ENCODE results near the gene SHISAL2B. TPM values are rescaled to one million over a fixed set of nuclear protein-coding genes. Genes with fewer than 3 reads are reported as not detected.

SHISAL2B gene
- polyA plus RNA-seq, 1 experiment: not detected

DNA sequence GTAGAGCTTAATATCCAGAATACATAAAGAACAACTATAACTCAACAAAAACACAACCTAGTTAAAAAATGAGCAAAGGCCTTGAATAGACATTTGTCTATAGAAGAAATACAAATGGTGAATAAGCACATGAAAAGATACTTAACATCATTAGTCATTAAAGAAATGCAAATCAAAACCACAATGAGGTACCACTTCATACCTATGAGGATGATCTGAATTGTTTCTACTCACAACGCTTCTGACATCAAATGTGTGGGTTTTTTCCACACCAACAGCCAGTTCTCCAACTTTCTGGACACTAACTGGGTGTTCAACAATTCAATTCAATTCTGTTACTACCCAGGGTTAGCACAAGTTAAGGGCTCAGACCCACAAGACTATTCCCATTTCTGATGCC, 56.1 kb downstream of the SHISAL2B start:
- Histone ChIP-seq H3K4me3 (ENCODE audit: low read depth, low read length) (no peak overlapping the region), H3K27me3 (ENCODE audit: control insufficient read depth, insufficient read depth, low read length) (no peaks in the 10 kb centered on the region), H3K36me3 (ENCODE audit: control insufficient read depth, insufficient read depth, low read length) (no peaks in the 10 kb centered on the region)
- CTCF ChIA-PET: interaction anchor here (0.6 to 0.9 kb wide), 2 partner anchors 11 to 722 kb away, joined by 3 read pairs; no protein-coding TSS in a partner anchor
- TF ChIP-seq, protein P1, sequence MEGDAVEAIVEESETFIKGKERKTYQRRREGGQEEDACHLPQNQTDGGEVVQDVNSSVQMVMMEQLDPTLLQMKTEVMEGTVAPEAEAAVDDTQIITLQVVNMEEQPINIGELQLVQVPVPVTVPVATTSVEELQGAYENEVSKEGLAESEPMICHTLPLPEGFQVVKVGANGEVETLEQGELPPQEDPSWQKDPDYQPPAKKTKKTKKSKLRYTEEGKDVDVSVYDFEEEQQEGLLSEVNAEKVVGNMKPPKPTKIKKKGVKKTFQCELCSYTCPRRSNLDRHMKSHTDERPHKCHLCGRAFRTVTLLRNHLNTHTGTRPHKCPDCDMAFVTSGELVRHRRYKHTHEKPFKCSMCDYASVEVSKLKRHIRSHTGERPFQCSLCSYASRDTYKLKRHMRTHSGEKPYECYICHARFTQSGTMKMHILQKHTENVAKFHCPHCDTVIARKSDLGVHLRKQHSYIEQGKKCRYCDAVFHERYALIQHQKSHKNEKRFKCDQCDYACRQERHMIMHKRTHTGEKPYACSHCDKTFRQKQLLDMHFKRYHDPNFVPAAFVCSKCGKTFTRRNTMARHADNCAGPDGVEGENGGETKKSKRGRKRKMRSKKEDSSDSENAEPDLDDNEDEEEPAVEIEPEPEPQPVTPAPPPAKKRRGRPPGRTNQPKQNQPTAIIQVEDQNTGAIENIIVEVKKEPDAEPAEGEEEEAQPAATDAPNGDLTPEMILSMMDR (IDR thresholded peaks at IDR 0.05; ENCODE audit: insufficient read depth, low read depth, low read length): no peak
- POLR2A ChIA-PET: no interaction called here
- DNase-seq (ENCODE audit: low read depth): no peak

- Histone ChIP-seq H3K36me3 (ENCODE audit: control insufficient read depth, insufficient read depth, low read length) (no peaks in the 10 kb centered on the region; the same call in 1 of the 2 replicates), H3K4me3 (ENCODE audit: low read depth, low read length) (no peak overlapping the region), H3K27me3 (ENCODE audit: control insufficient read depth, insufficient read depth, low read length) (no peaks in the 10 kb centered on the region)
- CTCF ChIA-PET: interaction anchor here (0.7 to 1.2 kb wide), 2 partner anchors 35 to 468 kb away, joined by 3 read pairs; no protein-coding TSS in a partner anchor
- TF ChIP-seq, protein P1 (IDR thresholded peaks at IDR 0.05; ENCODE audit: insufficient read depth, low read depth, low read length): no peak
- POLR2A ChIA-PET: no interaction called here
- no peak for DNase-seq (ENCODE audit: low read depth)
Observed at GRCh38 chr5:64749385-64749784, 59.1 kb downstream of the SHISAL2B start.

- DNase-seq (ENCODE audit: low read depth): no peak
Observed at GRCh38 chr5:64754066-64754465, 63.8 kb downstream of the SHISAL2B start.

GRCh38 chr5:64758901-64759300, 68.6 kb downstream of the SHISAL2B start:
- TF ChIP-seq, protein P1 (IDR thresholded peaks at IDR 0.05; ENCODE audit: insufficient read depth, low read depth, low read length): no peak
- ChIA-PET POLR2A (interaction anchor here (0.5 kb wide), 1 partner anchor 14 kb away, joined by 3 read pairs; no protein-coding TSS in a partner anchor), CTCF (interaction anchor here (1.0 to 1.2 kb wide), 2 partner anchors 9 to 28 kb away, joined by 3 read pairs; no protein-coding TSS in a partner anchor)
- Histone ChIP-seq H3K36me3 (ENCODE audit: control insufficient read depth, insufficient read depth, low read length) (no peaks in the 10 kb centered on the region), H3K27me3 (ENCODE audit: control insufficient read depth, insufficient read depth, low read length) (no peaks in the 10 kb centered on the region), H3K4me3 (ENCODE audit: low read depth, low read length) (no peak overlapping the region)
- DNase-seq (ENCODE audit: low read depth): no peak

More at GRCh38 chr5:64754066-64754465, 63.8 kb downstream of the SHISAL2B start:
- Histone ChIP-seq H3K36me3 (ENCODE audit: control insufficient read depth, insufficient read depth, low read length) (no peaks in the 10 kb centered on the region; the same call in 1 of the 2 replicates), H3K27me3 (ENCODE audit: control insufficient read depth, insufficient read depth, low read length) (no peaks in the 10 kb centered on the region), H3K4me3 (ENCODE audit: low read depth, low read length) (no peak overlapping the region)
- ChIA-PET POLR2A (no interaction called here), CTCF (no interaction called here)
- TF ChIP-seq, protein P1 (IDR thresholded peaks at IDR 0.05; ENCODE audit: insufficient read depth, low read depth, low read length): no peak

DNA sequence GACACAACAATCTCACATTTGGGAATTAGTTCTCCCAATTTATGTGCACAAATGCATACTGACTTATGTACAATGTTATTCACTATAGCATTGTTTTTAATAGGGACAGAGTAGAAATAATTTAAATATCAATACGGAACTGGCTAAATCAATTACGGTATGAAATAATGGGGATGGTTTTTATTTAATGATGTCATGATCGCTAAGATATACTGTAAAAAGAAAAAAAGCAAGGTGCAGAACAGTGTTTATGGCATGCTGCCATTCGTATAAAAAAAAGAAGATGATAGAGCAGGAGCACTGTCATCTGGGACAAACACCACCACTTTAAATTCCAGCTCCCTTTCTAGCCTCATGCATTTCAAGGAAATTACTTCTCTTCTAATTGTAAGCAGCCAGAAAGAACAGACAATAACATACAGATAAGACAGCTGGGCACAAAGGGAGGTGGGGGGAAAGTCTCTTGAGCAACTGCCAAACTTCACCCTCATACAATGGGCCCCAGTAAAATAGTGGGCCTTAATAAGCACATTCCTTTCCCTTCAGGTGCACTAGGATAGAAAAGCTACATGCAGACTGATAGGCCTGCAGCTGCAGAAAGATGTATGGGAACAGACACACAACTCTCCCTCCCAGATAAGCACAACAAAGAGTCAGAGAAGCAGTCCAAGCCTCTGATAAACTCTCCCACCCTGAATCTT, 69.8 kb downstream of the SHISAL2B start:
- CTCF ChIA-PET: no interaction called here
- TF ChIP-seq, protein P1 (IDR thresholded peaks at IDR 0.05; ENCODE audit: insufficient read depth, low read depth, low read length): no peak
- Histone ChIP-seq H3K36me3 (ENCODE audit: control insufficient read depth, insufficient read depth, low read length) (peaks cover 1% of the 10 kb centered on the region; the same call in 1 of the 2 replicates), H3K4me3 (ENCODE audit: low read depth, low read length) (no peak overlapping the region), H3K27me3 (ENCODE audit: control insufficient read depth, insufficient read depth, low read length) (no peaks in the 10 kb centered on the region)
- POLR2A ChIA-PET: no interaction called here
- no peak for DNase-seq (ENCODE audit: low read depth)

All from BJ (cell line).